OCI-LY1 (cell line): ENCODE results near the gene KRT80.

Experiments
- H2AFZ ChIP-seq: fragments of 200-600 bp; sonication (generic), shearing (Covaris generic); 2 replicates; pipeline ENCODE4 v1.6.0; 2014; ENCODE audit warnings: antibody characterized with exemption, mild to moderate bottlenecking, low read length
- H3F3A ChIP-seq: fragments of 200-600 bp; sonication (generic), shearing (Covaris generic); 2 replicates; pipeline ENCODE4 v1.6.0; 2014; ENCODE audit warnings: mild to moderate bottlenecking, antibody characterized with exemption, low read length, moderate library complexity; ENCODE audit not compliant: insufficient read depth
- H3K27ac ChIP-seq: fragments of 200-600 bp; sonication (generic); 2 replicates; pipeline ENCODE4 v1.5.1; 2014; ENCODE audit warnings: low read length, mixed run types, mild to moderate bottlenecking, low read depth; ENCODE audit not compliant: poor library complexity, severe bottlenecking
- H3K27me3 ChIP-seq: fragments of 200-600 bp; sonication (generic); 2 replicates; pipeline ENCODE4 v1.6.0; 2014; ENCODE audit warnings: antibody characterized with exemption, mild to moderate bottlenecking, low read length, moderate library complexity; ENCODE audit not compliant: insufficient read depth
- H3K36me3 ChIP-seq: fragments of 200-600 bp; sonication (generic); 2 replicates; pipeline ENCODE4 v1.6.1; 2014; ENCODE audit warnings: mild to moderate bottlenecking, antibody characterized with exemption, low read length, moderate library complexity, mixed read lengths; ENCODE audit not compliant: insufficient read depth
- H3K4me1 ChIP-seq: fragments of 200-600 bp; sonication (generic); 2 replicates; pipeline ENCODE4 v1.5.1; 2014; ENCODE audit warnings: mild to moderate bottlenecking, low read length, moderate library complexity; ENCODE audit not compliant: insufficient read depth, severe bottlenecking
- H3K4me2 ChIP-seq: fragments of 200-600 bp; sonication (generic), shearing (Covaris generic); 2 replicates; pipeline ENCODE4 v1.6.1; 2014; ENCODE audit warnings: low read length
- H3K4me3 ChIP-seq: fragments of 200-600 bp; sonication (generic); 2 replicates; pipeline ENCODE4 v1.5.1; 2014; ENCODE audit warnings: low read length, low read depth, mild to moderate bottlenecking, mixed read lengths; ENCODE audit not compliant: poor library complexity, severe bottlenecking
- H3K79me2 ChIP-seq: fragments of 200-600 bp; shearing (Covaris generic); 2 replicates; pipeline ENCODE4 v1.6.1; 2016; ENCODE audit warnings: mixed run types, low read length, mixed read lengths; ENCODE audit not compliant: insufficient read depth
- H3K9ac ChIP-seq: fragments of 200-600 bp; sonication (generic), shearing (Covaris generic); 2 replicates; pipeline ENCODE4 v1.6.1; 2014; ENCODE audit warnings: mild to moderate bottlenecking, low read length, mixed read lengths
- H3K9me2 ChIP-seq: fragments of 200-600 bp; sonication (generic), shearing (Covaris generic); 2 replicates; pipeline ENCODE4 v1.6.1; 2014; ENCODE audit warnings: low read depth, mild to moderate bottlenecking, low read length, mixed read lengths
- H3K9me3 ChIP-seq: fragments of 200-600 bp; shearing (Covaris generic); 2 replicates; pipeline ENCODE4 v1.6.1; 2014; ENCODE audit warnings: low read length, mixed read lengths
- H4K20me1 ChIP-seq: fragments of 200-600 bp; sonication (generic), shearing (Covaris generic); 2 replicates; pipeline ENCODE4 v1.6.0; 2016; ENCODE audit warnings: mild to moderate bottlenecking, low read length; ENCODE audit not compliant: insufficient read depth
- CTCF ChIP-seq: fragments of 200-600 bp; sonication (generic), shearing (Covaris generic); IDR thresholded peaks from 2 replicates; pipeline ENCODE4 v1.5.1; 2017; ENCODE audit warnings: mild to moderate bottlenecking, antibody characterized with exemption, low read length, moderate library complexity, mixed read lengths
- EZH2 ChIP-seq: fragments of 200-600 bp; sonication (generic), shearing (Covaris generic); IDR thresholded peaks from 2 replicates; pipeline ENCODE4 v1.8.0; 2017; ENCODE audit warnings: borderline replicate concordance, mixed run types, mild to moderate bottlenecking, antibody characterized with exemption, low read length, moderate library complexity, mixed read lengths

KRT80 gene

DNA sequence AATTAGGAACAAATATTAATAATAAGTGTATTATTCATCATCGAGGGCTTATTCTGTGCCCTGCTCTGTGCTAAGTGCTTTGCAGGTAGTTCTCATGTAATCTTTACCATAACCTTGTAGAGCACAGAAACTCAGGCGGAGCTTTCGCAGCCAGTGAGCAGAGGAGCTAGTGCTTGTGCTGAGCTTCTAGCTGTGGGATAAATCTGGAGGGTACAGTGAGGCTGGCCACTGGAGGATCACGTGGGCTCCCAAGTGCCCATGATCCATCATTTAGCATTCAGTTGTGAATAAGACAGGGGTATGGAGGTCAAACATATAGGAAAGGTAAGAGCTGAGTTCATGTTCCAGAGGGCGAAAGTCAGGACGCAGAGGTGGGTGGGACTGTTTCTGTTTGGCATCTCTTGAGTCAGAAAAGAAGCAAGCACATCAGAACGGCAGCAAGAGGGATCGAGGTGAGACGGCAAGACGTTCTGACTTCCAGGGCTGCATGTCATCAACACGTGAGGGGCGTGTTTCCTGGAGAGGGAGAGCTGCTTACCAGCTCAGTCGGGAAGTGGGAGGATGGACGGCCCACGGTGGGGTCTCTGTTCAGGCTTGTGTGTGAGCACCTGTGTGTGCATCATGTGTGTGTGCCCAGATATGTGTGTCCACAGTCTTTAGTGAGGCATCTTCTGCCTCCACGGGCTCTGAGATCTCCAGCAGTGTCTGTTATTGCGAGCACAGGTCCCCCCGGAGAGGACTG, 16.8 kb upstream of the KRT80 start:
- Histone ChIP-seq H3K4me2 (no peak overlapping the region), H3K79me2 (no peaks in the 10 kb centered on the region), H3K27me3 (no peaks in the 10 kb centered on the region; the same call in 1 of the 2 replicates), H2AFZ (no peak overlapping the region), H3K27ac (no peak overlapping the region), H3K9me3 (no peaks in the 10 kb centered on the region), H3K9ac (no peak overlapping the region), H4K20me1 (no peaks in the 10 kb centered on the region), H3K4me3 (no peak overlapping the region), H3F3A (no peaks in the 10 kb centered on the region), H3K36me3 (no peaks in the 10 kb centered on the region), H3K4me1 (no peaks in the 10 kb centered on the region), H3K9me2 (no peaks in the 10 kb centered on the region)
- TF ChIP-seq CTCF (no peak), EZH2 (no peak)

DNA sequence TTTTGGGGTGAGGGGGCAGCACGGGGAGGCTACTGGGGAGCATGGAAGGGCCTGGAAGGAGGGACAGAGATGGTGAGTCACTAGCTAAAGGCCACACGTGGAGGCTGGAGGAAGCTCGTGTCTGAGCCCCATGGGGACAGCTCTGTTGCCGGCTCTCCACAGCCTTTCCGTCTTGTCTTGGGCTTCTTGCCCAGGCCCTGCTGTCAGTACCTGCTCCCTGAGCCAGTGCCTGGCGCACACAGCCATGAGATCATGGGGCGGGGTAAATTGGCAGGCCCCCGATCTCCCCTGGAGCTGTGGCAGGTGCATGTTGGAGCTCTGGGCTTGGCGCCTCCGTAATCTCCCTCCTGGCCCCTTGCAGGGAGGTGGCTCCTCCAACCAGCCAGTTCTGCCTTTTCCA, 16.1 kb upstream of the KRT80 start:
- Histone ChIP-seq H4K20me1 (no peaks in the 10 kb centered on the region), H3K79me2 (no peaks in the 10 kb centered on the region), H3K27ac (no peak overlapping the region), H3K4me2 (no peak overlapping the region), H3K4me1 (no peaks in the 10 kb centered on the region), H3F3A (no peaks in the 10 kb centered on the region), H3K9me3 (no peaks in the 10 kb centered on the region), H2AFZ (no peak overlapping the region), H3K4me3 (no peak overlapping the region), H3K9me2 (no peaks in the 10 kb centered on the region), H3K36me3 (no peaks in the 10 kb centered on the region), H3K27me3 (no peaks in the 10 kb centered on the region; the same call in 1 of the 2 replicates), H3K9ac (no peak overlapping the region)
- TF ChIP-seq CTCF (no peak), EZH2 (no peak)

GRCh38 chr12:52207106-52207505, 15.3 kb upstream of the KRT80 start:
- Histone ChIP-seq H3K27me3 (no peaks in the 10 kb centered on the region; the same call in 1 of the 2 replicates), H3K9ac (no peak overlapping the region), H4K20me1 (no peaks in the 10 kb centered on the region), H2AFZ (no peak overlapping the region), H3K36me3 (no peaks in the 10 kb centered on the region), H3K79me2 (no peaks in the 10 kb centered on the region), H3K4me1 (no peaks in the 10 kb centered on the region), H3K9me2 (no peaks in the 10 kb centered on the region), H3F3A (no peaks in the 10 kb centered on the region), H3K4me2 (no peak overlapping the region), H3K9me3 (no peaks in the 10 kb centered on the region), H3K27ac (no peak overlapping the region), H3K4me3 (no peak overlapping the region)
- TF ChIP-seq CTCF (no peak), EZH2 (no peak)
